ENCODE results near the gene MACROD2.

Gene MACROD2

DNA sequence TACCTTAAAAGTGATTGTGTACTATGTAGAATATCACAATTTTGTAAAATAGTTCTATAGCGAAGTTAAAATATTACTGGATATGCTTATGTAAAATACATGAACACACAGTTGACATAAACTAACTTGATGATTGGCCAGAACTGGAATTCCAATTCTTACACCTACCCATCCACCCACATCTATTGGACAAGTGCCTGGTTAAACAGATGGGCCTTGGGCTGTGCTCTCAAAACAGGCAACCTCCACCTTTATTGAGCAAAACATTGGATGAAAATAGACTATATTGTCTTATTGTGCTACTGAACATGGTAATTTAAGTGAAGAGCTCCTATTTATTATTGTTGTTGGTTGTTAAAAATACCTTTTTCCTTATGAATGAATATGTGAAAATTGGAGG lies 496.1 kb downstream of the MACROD2 start:
- no peak for ATAC-seq
- TF ChIP-seq ISL1 (CRISPR knock-in tag; IDR thresholded peaks at IDR 0.05): no peak
- no peak for TF ChIP-seq PATZ1 (CRISPR knock-in tag; IDR thresholded peaks at IDR 0.05; ENCODE audit: borderline replicate concordance)
- no peak for TF ChIP-seq CSRNP3 (CRISPR knock-in tag; IDR thresholded peaks at IDR 0.05)
- no peak for TF ChIP-seq CSDC2 (CRISPR knock-in tag; IDR thresholded peaks at IDR 0.05)
- no peak for TF ChIP-seq RARB (CRISPR knock-in tag; IDR thresholded peaks at IDR 0.05)
- no peak for TF ChIP-seq OSR1 (CRISPR knock-in tag; IDR thresholded peaks at IDR 0.05)

GRCh38 chr20:14493408-14493807 lies 498.1 kb downstream of the MACROD2 start:
- ATAC-seq: no peak
- TF ChIP-seq CSDC2 (CRISPR knock-in tag; IDR thresholded peaks at IDR 0.05) (no peak), OSR1 (CRISPR knock-in tag; IDR thresholded peaks at IDR 0.05) (no peak), SNAI2 (CRISPR knock-in tag; IDR thresholded peaks at IDR 0.05) (no peak), ZFP30 (CRISPR knock-in tag; IDR thresholded peaks at IDR 0.05) (no peak), TOX (CRISPR knock-in tag; IDR thresholded peaks at IDR 0.05; ENCODE audit: borderline replicate concordance) (no peak), TSHZ2 (CRISPR knock-in tag; IDR thresholded peaks at IDR 0.05) (no peak), ESRRG (CRISPR knock-in tag; IDR thresholded peaks at IDR 0.05) (no peak), ZNF70 (CRISPR knock-in tag; IDR thresholded peaks at IDR 0.05) (no peak), BACH2 (CRISPR knock-in tag; IDR thresholded peaks at IDR 0.05; ENCODE audit: borderline replicate concordance) (no peak), ZFP3 (CRISPR knock-in tag; IDR thresholded peaks at IDR 0.05) (no peak), ZNF565 (CRISPR knock-in tag; conservative IDR thresholded peaks at IDR 0.05; ENCODE audit: low read depth) (no peak), ZNF8 (CRISPR knock-in tag; IDR thresholded peaks at IDR 0.05) (no peak), PPARA (CRISPR knock-in tag; IDR thresholded peaks at IDR 0.05; ENCODE audit: borderline replicate concordance) (no peak), RARB (CRISPR knock-in tag; IDR thresholded peaks at IDR 0.05) (no peak), PATZ1 (CRISPR knock-in tag; IDR thresholded peaks at IDR 0.05; ENCODE audit: borderline replicate concordance) (no peak), ZC3H10 (CRISPR knock-in tag; IDR thresholded peaks at IDR 0.05) (no peak), TCF4 (CRISPR knock-in tag; IDR thresholded peaks at IDR 0.05; ENCODE audit: borderline replicate concordance) (no peak)

DNA sequence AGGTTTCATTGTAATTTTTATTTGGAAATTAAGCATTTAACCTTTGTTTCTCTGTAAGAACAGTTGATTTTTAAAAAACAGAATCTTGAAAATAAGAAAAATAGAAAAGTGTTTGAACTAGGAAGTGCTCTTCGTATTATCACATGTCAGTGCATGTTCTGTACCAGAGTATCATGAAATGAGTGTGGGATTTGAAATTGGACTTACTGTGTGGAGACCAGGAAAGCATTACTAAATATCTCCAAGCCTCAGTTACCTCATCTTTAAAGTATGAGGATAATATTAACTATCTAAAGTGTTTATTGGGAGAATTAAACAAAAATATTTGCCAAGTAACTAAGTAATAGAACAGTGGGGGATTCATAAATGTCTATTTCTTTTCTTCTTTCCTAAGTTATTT lies 499.0 kb downstream of the MACROD2 start:
- ATAC-seq: no peak
- TF ChIP-seq GLIS3 (CRISPR knock-in tag; IDR thresholded peaks at IDR 0.05) (no peak), ZFP30 (CRISPR knock-in tag; IDR thresholded peaks at IDR 0.05) (no peak), CSDC2 (CRISPR knock-in tag; IDR thresholded peaks at IDR 0.05) (no peak), ZNF70 (CRISPR knock-in tag; IDR thresholded peaks at IDR 0.05) (no peak)

- ATAC-seq: no peak
- TF ChIP-seq PPARA (CRISPR knock-in tag; IDR thresholded peaks at IDR 0.05; ENCODE audit: borderline replicate concordance) (no peak), CSDC2 (CRISPR knock-in tag; IDR thresholded peaks at IDR 0.05) (no peak), ZFP3 (CRISPR knock-in tag; IDR thresholded peaks at IDR 0.05) (no peak), TOX (CRISPR knock-in tag; IDR thresholded peaks at IDR 0.05; ENCODE audit: borderline replicate concordance) (no peak), ESRRG (CRISPR knock-in tag; IDR thresholded peaks at IDR 0.05) (no peak), OSR1 (CRISPR knock-in tag; IDR thresholded peaks at IDR 0.05) (no peak), BACH2 (CRISPR knock-in tag; IDR thresholded peaks at IDR 0.05; ENCODE audit: borderline replicate concordance) (no peak), TCF4 (CRISPR knock-in tag; IDR thresholded peaks at IDR 0.05; ENCODE audit: borderline replicate concordance) (no peak), ARNTL (CRISPR knock-in tag; IDR thresholded peaks at IDR 0.05; ENCODE audit: borderline replicate concordance, low read depth) (no peak), ZFP30 (CRISPR knock-in tag; IDR thresholded peaks at IDR 0.05) (no peak), CREB5 (CRISPR knock-in tag; IDR thresholded peaks at IDR 0.05; ENCODE audit: low read depth) (no peak), CSRNP3 (CRISPR knock-in tag; IDR thresholded peaks at IDR 0.05) (no peak), ISL1 (CRISPR knock-in tag; IDR thresholded peaks at IDR 0.05) (no peak), RARB (CRISPR knock-in tag; IDR thresholded peaks at IDR 0.05) (no peak), ZC3H10 (CRISPR knock-in tag; IDR thresholded peaks at IDR 0.05) (no peak)
- TF ChIP-seq, protein P1, sequence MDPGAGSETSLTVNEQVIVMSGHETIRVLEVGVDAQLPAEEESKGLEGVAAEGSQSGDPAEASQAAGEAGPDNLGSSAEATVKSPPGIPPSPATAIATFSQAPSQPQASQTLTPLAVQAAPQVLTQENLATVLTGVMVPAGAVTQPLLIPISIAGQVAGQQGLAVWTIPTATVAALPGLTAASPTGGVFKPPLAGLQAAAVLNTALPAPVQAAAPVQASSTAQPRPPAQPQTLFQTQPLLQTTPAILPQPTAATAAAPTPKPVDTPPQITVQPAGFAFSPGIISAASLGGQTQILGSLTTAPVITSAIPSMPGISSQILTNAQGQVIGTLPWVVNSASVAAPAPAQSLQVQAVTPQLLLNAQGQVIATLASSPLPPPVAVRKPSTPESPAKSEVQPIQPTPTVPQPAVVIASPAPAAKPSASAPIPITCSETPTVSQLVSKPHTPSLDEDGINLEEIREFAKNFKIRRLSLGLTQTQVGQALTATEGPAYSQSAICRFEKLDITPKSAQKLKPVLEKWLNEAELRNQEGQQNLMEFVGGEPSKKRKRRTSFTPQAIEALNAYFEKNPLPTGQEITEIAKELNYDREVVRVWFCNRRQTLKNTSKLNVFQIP (CRISPR knock-in tag; IDR thresholded peaks at IDR 0.05; ENCODE audit: borderline replicate concordance, low read depth): no peak
Measured at GRCh38 chr20:14495066-14495465, 499.8 kb downstream of the MACROD2 start.
